HPDE6-E6E7 (cell line): ENCODE results near the gene KLHL15.
"Not testable (repeated sequence)": the region's sequence is repeated elsewhere in the genome, so short reads cannot be mapped to it uniquely, and the experiment has no call there.

Experiments
- DNase-seq: peaks from one replicate; pipeline ENCODE4 v3.0.0; 2011; ENCODE audit warnings: missing footprints; ENCODE audit errors: extremely low spot score

KLHL15 gene

GRCh38 chrX:24018809-24019208 is 8.2 kb downstream of the KLHL15 start:
- DNase-seq, result no peak

DNA sequence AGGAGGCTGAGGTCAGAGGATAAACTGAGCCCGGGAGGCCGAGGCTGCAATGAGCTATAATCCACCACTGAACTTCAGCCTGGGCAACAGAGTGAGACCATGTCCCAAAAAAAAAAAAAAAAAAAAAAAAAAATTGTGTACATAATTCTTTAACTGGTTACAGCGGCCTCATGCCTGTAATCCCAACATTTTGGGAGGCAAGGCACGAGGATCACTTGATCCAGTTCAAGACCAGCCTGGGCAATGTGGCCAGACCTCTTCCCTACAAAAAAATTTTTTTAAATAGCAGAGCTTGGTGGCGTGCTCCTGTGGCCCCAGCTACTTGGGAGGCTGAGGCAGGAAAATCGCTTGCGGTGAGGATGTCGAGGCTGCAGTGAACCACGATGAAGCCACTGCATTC is 9.3 kb downstream of the KLHL15 start:
- DNase-seq, result no peak

DNA sequence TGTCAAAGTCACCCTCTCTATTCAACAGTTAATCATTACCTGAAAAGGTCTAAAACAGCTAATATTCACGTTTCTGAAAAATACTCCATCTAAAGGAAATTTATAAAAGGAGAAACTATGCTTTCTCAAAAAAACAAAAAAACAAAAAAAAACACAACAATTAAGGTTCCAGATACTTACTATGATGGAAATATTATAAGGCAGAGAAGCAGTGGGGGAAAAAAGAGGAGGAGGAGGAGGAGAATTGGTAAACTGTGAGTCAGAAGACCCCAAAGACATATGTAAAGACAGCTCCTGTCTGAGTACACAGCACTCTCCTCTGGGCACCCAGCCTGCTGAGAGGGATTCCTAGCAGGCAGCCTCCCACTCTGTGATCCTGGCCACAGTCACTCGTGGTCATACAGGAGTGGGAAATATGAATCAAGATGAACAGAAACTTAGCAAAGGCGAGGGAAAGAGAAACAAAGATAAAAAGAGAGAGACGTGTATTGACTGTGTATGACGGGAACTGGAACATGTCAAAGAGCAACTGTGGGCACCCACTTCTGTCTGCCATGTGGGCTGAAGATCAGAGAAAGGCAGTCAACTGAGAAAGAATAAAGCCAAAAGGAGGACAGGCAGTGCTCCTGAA is 12.5 kb downstream of the KLHL15 start:
- no peak for DNase-seq

- no peak for DNase-seq
Observed at GRCh38 chrX:24012266-24012665, 14.7 kb downstream of the KLHL15 start.

DNA sequence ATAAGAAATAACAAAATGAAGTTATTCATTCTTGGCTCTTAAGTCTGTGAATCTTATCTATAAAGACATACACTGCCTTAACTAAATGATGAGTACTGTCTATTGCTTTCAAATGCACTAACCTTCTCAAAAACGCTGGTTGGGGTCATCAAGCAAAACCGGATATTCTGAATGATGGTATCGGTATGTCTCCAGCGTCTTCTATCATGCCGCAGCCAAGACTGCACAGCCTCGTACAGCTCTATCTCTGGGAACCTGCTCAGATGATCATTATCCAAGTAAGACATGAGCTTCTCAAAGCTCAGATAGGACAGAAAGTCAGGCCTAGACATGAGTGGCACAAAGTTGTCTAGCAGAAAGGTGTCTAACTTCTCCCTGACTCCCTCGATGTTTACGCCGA is 21.1 kb downstream of the KLHL15 start:
- DNase-seq, result no peak

DNA sequence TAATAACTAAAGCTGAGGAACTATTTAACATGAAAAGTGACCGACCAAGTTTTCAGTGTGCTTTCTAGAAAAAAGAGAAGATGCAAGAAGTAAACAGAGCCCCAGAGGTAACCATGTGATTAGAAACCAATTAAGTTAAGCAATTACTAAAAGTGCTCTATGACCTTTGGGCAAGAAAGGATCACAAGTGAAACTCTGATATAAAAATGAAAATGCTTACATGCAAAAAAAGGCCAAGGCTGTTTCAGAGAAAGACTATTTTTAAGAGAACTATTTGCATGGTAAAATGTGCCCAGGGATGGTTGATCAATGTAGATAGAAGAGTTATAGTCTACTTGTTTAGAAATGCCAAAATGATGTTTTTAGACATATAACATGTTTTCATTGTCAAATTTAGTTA is 22.0 kb downstream of the KLHL15 start:
- DNase-seq, result no peak

DNA sequence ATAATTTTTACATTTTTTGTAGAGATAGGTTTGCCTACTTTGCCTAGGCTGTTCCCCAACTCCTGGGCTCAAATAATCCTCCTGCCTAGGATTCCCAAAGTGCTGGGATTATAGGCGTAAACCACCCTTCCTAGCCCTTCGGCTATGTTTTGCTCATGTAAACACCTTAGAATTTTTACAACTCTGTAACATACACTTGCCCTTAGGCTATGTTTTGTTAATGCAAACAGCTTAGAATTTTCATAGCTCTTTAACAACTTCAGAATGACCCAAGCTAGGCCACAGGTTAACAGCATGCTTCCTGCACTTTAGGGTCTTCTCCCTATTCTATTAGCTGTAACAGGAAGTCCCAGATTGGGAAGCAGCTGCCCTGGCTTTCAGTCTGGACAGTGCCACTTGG is 24.2 kb downstream of the KLHL15 start:
- DNase-seq, result no peak

DNA sequence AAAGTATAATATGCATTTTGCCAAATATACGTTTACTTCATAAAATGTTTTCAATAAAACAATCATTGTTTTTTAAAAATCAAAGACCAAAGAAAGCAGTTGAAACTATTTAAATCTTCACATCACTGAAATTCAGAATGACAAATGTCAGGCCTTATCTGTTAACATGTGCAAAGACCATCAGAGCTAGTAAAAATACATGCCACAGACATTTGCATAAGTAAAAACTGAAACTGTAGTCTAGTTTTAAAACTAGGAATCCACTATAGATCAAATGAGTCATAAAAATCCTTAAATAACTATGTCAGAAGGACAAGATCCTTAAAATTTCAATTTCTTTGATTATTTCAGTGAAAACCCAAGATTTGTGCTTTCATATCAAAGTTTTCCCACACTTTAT is 24.8 kb downstream of the KLHL15 start:
- no peak for DNase-seq

GRCh38 chrX:23999671-24000070 is 27.3 kb downstream of the KLHL15 start:
- no peak for DNase-seq

DNA sequence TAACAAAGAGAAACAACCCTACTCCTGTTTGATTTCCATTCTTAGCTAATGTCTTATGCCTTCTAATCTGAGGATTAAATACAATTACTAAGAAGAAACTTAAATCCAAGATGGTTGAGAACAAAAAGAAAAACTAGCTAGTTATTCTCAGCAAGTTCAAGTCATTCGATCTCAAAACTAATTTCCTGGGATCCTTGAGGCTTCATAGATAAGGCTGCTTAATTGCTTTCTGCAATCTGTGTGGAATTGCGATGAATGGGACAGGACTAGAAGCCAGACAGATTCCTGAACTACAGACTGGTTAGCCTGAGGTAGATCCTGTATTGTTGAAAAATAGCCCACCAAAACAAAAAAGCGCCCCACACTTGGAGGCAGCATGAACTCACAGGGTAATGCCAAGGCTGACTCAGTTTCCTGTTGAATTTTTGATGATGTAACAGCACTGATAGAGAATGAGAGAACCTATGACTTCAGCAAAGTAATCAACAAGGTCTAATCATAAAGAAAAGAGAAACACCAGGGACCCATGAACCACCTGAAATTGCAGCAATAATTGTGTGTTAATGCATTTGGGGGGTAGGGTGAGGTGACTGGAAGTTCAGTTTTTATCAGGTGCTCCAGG is 33.9 kb downstream of the KLHL15 start:
- DNase-seq, result no peak

GRCh38 chrX:23992431-23992830 is 34.6 kb downstream of the KLHL15 start:
- DNase-seq, result no peak

GRCh38 chrX:23990455-23990854 is 36.5 kb downstream of the KLHL15 start:
- DNase-seq, result no peak

- no peak for DNase-seq
Observed at GRCh38 chrX:23989689-23990088, 37.3 kb downstream of the KLHL15 start.

DNA sequence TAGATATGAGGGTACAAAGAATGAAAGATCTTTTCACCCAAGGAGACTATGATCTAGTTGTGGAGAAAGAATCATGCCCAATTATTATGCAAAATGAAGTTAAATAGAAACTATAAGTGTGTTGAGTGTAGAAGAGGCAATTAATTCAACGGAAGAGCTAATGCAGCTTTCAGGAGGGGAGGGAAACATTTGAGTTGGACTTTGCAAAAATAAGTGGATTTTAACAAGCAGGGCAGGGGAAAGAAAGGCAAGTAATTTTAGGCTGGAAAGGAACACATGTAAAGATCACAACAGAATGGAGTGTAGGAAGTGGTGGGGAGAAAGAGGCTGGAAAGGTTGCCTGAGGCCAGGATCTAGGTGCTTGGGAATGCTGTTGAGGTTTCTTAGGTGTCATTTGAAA is 44.1 kb downstream of the KLHL15 start:
- no peak for DNase-seq

DNA sequence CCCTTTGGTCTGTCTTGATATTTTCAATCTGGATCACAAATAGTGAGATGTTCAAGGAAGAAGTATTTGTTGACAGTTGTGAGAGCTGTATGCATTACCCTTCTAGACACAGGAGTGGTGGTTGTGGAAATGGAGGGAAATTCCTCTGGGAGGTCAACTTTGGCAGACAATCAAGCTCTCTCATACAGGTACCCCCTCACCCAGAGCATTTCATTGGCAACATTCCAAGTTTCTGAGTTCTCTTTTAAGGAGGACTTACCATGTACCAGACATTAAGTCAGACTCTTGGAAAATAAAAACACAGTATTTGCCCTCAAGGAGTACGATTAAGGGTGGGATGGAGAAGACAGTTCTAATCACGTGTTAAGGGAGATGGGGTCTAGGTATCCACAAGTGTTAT is 45.3 kb downstream of the KLHL15 start:
- DNase-seq, result no peak

GRCh38 chrX:23981222-23981621 is 45.8 kb downstream of the KLHL15 start:
- DNase-seq, result no peak

GRCh38 chrX:23980011-23980441 is 47.0 kb downstream of the KLHL15 start:
- DNase-seq, result no peak

- DNase-seq, result no peak
Observed at GRCh38 chrX:23978491-23978890, 48.5 kb downstream of the KLHL15 start.

DNA sequence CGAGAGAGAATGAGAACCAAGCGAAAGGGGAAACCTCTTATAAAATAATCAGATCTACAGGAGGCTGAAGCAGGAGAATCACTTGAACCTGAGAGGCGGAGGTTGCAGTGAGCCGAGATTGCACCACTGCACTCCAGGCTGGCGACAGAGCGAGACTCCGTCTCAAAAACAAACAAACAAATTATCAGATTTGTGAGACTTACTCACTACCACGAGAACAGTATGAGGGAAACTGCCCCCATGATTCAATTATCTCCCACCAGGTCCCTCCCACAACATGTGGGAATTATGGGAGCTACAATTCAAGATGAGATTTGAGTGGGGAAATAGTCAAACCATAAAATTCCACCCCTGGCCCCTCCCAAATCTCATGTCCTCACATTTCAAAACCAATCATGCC is 61.4 kb downstream of the KLHL15 start:
- DNase-seq, result not testable (repeated sequence)

DNA sequence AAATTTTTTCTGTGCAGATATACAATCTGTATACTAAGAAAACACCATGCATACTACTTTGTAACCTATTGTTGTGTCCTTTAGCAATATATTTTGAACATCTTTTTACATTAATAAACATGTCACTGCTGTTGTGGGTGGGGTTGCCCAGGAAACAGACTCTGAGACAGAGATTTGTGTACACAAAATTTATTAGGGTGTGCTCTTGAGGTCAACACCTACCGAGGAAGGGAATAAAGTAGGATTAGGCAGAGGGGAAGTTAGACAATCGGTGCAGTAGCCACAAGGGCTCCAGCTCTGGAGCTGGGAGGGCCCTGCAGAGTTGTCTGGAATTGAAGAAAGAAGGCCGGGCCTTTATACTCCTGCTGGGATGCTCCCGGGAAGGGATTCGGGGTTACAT is 62.8 kb downstream of the KLHL15 start:
- no peak for DNase-seq

DNA sequence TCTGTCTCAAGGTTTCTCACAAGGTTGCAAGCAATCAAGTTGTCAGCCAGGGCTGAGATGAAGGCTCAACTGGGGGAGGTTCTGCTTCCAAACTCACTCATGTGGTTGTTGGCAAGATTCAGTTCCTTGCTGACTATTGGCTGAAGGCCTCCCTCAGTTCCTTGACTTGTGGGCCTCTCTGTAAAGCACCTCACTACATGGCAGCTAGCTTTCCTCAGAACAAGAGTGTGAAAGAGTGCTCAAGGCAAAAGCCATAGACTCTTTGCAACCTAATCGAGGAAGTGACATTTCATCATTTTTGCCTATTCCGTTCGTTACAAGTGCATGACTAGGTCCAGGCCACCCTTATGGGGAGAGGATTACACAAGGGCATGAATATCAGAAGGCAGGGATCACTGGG is 67.2 kb downstream of the KLHL15 start:
- DNase-seq, result no peak

- no peak for DNase-seq
Observed at GRCh38 chrX:23954396-23954795, 72.6 kb downstream of the KLHL15 start.

DNA sequence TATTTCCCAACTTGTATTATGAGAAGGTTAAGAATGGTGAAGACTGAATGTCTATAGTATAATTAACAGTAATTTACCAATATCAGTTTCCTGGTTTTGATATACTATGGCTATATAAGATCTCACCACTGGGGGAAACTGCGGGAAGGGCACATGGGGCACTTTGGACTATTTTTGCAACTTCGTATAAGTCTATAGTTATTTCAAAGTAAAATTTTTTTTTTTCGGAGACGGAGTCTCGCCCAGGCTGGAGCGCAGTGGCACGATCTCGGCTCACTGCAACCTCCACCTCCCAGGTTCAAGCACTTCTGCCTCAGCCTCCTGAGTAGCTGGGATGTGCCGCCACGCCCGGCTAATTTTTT is 73.1 kb downstream of the KLHL15 start:
- DNase-seq, result no peak
